ENCODE measurements around the gene TMEM259.
A peak's percentile ranks its signal among the peaks of the same experiment; 100 is the strongest.

The TMEM259 gene

DNA sequence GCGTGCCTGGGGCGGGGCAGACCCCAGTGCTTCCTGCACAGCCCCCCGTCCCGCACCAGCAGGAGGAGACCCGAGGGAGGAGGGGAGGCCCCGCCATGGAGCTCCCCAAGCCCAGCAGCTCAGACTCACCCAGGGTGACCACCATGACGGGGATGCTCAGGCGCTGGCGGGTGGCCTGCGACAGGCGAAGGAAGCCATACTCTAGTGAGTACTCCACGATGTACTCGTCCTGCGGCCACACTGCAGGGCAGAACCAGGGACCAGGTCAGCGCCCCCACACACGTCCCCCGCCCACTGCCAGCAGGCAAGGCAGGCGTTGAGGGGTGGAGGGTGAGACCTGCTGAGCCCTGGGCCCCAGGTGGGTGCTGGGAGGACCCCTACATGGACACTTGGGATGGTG, 8.6 kb downstream of the TMEM259 start:
- Mint-ChIP-seq H3K4me3 (no peak overlapping the region), H3K27me3 (ENCODE audit: low read depth, poor library complexity) (no peaks in the 10 kb centered on the region), H3K4me1 (peaks cover 19% of the 10 kb centered on the region), H3K9me3 (no peaks in the 10 kb centered on the region), H3K27ac (no peak overlapping the region), H3K36me3 (ENCODE audit: low read depth) (no peaks in the 10 kb centered on the region)
- TF ChIP-seq CTCF (IDR thresholded peaks at IDR 0.05) = no peak
- DNase-seq = no peak

GRCh38 chr19:1011831-1012333, 9.0 kb downstream of the TMEM259 start:
- no peak overlapping the region for H3K27ac Mint-ChIP-seq

GRCh38 chr19:1010586-1011510, 10.1 kb downstream of the TMEM259 start:
- no peaks in the 10 kb centered on the region for H3K27me3 Mint-ChIP-seq (ENCODE audit: low read depth, poor library complexity)
- H3K4me1 Mint-ChIP-seq = peaks cover 4% of the 10 kb centered on the region
- H3K36me3 Mint-ChIP-seq (ENCODE audit: low read depth) = peaks cover 8% of the 10 kb centered on the region
- H3K27ac Mint-ChIP-seq = no peak overlapping the region
- no peak for DNase-seq
- no peak overlapping the region for H3K4me3 Mint-ChIP-seq
- no peaks in the 10 kb centered on the region for H3K9me3 Mint-ChIP-seq
- no peak for TF ChIP-seq CTCF (IDR thresholded peaks at IDR 0.05)

More at GRCh38 chr19:1011831-1012333, 9.0 kb downstream of the TMEM259 start:
- peaks cover 14% of the 10 kb centered on the region for H3K4me1 Mint-ChIP-seq
- no peaks in the 10 kb centered on the region for H3K9me3 Mint-ChIP-seq
- no peaks in the 10 kb centered on the region for H3K27me3 Mint-ChIP-seq (ENCODE audit: low read depth, poor library complexity)
- DNase-seq = no peak
- H3K4me3 Mint-ChIP-seq = no peak overlapping the region
- no peak for TF ChIP-seq CTCF (IDR thresholded peaks at IDR 0.05)
- H3K36me3 Mint-ChIP-seq (ENCODE audit: low read depth) = peaks cover 3% of the 10 kb centered on the region

GRCh38 chr19:1009981-1010538, 10.9 kb downstream of the TMEM259 start:
- Mint-ChIP-seq H3K27ac (peak overlapping the region; percentile 54), H3K36me3 (ENCODE audit: low read depth) (peaks cover 8% of the 10 kb centered on the region), H3K4me1 (no peaks in the 10 kb centered on the region), H3K4me3 (no peak overlapping the region), H3K27me3 (ENCODE audit: low read depth, poor library complexity) (no peaks in the 10 kb centered on the region), H3K9me3 (no peaks in the 10 kb centered on the region)
- TF ChIP-seq CTCF (IDR thresholded peaks at IDR 0.05) = no peak
- DNase-seq = no peak

- no peak for TF ChIP-seq CTCF (IDR thresholded peaks at IDR 0.05)
- peaks cover 8% of the 10 kb centered on the region for H3K36me3 Mint-ChIP-seq (ENCODE audit: low read depth)
- no peak overlapping the region for H3K4me3 Mint-ChIP-seq
- H3K4me1 Mint-ChIP-seq = no peaks in the 10 kb centered on the region
- no peaks in the 10 kb centered on the region for H3K27me3 Mint-ChIP-seq (ENCODE audit: low read depth, poor library complexity)
- no peak overlapping the region for H3K27ac Mint-ChIP-seq
- no peaks in the 10 kb centered on the region for H3K9me3 Mint-ChIP-seq
- no peak for DNase-seq
Measured at GRCh38 chr19:1009041-1009980, 11.6 kb downstream of the TMEM259 start.

Data from nephron progenitor cell (in vitro differentiated cells).